HG02973 (cell line): Measurements from ENCODE around the gene EXPH5.

Experiments
- ATAC-seq: cut with Tn5 transposase; IDR thresholded peaks from one replicate; pipeline ENCODE4 v1.9.1; 2021; ENCODE audit warnings: moderate library complexity; ENCODE audit not compliant: unreplicated experiment

The EXPH5 gene

DNA sequence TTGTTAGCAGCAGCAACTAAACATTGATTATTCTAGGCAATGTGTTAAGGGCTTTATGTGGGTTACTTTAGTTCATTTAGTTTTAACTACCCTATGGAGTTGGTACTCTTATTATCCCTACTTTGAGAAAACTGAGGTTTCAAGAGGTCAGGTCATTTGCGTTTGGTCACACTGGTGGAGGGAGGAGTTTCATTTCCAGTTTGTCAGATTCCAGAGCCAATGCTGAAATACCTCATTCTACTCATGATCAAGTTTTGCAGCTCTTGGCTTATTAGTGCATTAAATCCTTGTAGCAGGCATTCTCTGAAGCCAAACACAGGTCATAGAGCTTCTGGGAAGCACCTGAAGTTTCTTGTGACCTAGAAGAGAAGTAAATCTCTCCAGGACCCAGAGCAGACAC lies 71.2 kb downstream of the EXPH5 start:
- ATAC-seq: no peak

- no peak for ATAC-seq
Measured at GRCh38 chr11:108518581-108518980, 75.0 kb downstream of the EXPH5 start.

GRCh38 chr11:108516125-108516524 lies 77.4 kb downstream of the EXPH5 start:
- ATAC-seq: no peak

GRCh38 chr11:108512708-108513107 lies 80.9 kb downstream of the EXPH5 start:
- no peak for ATAC-seq

DNA sequence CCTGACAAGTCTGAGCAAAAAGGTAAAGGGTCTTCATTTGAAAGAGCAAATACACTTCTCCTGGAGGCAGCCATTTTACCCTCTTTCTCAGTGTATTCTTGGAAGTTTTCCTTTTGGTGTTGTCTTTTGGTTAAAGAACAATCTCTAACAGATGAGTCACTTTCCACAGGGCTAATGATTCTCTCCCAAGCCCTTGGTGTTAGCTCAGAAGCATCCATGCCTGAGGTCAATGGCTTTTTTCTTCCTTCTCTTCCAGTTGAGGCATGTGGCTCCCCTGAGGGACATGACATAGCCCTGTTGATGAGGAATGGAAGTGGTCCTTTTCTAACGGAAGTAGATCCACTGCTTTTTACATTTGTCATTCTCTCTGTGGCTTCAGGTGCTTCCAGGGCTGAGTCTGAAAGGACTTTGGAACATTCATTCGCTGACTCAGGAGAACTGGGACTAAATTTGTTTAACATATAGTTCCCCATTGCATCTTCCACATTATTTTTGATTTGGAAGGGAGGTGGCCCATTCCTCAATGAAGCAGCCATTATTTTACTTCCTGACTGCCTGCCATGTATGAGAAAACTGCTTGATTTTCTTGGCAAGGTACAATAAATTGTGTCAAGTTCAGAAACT lies 81.6 kb downstream of the EXPH5 start:
- ATAC-seq: no peak

GRCh38 chr11:108508653-108509593 lies 84.6 kb downstream of the EXPH5 start:
- no peak for ATAC-seq

- ATAC-seq: no peak
Measured at GRCh38 chr11:108501396-108501795, 92.2 kb downstream of the EXPH5 start.

- no peak for ATAC-seq
Measured at GRCh38 chr11:108500721-108501120, 92.8 kb downstream of the EXPH5 start.

DNA sequence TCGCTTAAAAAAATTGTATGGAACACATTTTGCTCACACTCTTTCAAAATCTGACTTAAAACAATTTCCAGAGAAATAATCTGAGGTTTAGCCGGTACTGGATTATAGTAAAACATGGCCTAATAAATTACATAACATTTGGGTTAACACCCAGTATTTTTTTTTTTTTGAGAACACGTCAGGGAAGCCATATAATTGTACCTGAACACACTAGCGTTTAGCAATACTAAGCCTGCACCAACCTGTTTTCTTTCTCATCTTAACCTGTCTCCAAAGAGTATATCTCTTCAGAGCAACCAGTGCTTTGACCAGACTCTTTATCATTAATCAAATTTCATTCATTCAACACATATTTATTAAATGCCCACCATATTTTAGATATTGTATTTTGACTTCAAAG lies 93.4 kb downstream of the EXPH5 start:
- no peak for ATAC-seq

DNA sequence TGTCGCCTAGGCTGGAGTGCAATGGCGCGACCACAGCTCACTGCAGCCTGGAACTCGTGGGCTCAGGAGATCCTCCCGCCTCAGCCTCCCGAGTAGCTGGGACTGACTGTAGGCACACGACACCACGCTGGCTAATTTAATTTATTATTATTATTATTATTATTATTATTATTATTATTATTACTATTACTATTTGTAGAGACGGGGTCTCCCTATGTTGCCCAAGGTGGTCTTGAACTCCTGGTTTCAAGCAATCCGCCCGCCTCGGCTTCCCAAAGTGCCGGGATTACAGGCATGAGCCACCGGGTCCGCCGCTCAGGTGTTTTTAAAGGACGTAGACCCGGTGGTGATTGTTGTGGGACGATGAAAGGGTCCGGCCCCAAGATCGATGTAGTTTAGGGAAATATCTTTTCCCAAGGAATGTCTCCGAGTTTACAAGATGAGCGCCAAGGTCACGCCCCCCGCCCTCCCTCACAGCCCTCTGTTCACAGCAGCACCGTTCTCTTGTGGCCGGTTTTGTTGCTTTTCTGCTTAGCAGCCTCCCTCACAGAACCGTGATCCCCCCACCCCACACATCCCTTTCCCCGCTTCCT lies 94.7 kb downstream of the EXPH5 start:
- ATAC-seq: no peak

DNA sequence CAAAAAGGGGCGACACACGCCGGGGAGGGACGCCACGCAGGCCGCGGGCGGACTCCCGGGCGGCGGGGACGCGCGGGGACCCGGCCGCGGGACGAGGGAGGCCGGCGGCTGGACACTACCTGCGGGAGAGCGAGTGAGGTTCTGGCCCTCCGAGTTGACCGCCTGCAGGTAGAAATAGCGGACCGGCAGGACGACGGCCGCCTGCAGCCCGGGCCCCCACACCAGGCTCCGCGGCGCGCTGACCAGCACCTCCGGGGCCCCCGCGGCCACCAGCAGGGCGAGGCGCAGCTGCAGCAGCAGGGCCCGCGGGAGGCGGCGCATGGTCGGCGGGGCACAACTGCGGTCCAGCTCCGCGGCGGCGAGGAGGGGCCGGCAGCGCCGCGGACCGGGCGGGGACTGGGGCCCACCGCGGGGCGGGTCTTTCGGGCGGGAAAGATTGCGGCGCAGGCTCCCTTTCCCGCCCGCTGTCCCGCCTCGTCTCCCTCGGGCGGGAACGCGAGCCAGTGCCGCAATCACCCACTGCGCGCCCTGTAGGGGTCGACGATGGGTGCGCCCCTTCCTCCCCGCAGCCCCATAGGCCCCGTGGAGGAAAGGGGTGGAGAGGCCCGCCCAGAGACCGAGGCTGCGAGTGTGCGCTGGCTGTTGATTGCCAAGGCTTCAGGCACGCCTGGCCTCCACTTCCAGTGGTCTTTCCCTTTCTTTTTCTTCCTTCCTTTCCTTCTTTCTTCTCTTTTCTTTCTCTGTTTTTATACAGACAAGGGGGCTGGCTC lies 95.3 kb downstream of the EXPH5 start, which contains the start of gene POGLUT3:
TSS of gene POGLUT3 (minus strand) at position 339 of the 770 bp plus-strand sequence. CDS start at position 321, 18 bp downstream.
- ATAC-seq: peak; percentile 48

DNA sequence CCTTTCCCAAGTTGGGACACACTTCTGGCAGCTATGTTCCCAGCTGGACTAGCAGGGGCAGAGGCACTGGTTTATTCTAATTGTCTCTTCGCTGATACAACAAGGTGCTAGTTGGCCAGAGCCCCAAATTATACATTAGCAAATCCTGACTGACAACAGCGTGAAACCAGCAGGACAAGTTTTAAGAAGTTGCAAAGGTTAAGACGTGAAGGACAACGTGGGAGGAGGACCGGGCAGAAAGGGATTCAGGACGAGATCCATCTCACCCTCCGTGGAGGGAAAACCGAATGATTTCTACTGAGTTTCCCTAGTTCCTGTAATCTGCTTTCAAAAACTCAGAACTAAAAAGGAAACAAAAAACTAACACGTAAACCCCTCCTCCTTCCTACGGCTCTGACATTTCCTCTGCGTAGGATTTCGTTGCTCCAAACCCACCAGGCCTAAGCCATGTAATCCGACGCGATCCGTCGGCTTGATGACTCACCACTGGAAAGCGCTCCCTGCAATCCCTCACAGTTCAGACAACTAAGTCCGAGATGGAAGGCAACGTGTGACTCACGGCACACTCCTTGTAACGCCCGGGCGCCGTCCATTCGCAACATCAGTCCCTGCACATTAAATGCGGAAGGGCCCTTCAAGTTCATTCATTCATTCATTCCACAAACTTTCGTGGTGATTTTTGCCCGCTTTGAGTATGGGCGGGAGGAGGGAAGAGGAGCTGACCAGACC lies 96.1 kb downstream of the EXPH5 start:
- peak; percentile 59 for ATAC-seq

- no peak for ATAC-seq
Measured at GRCh38 chr11:108496643-108497256, 96.8 kb downstream of the EXPH5 start.

DNA sequence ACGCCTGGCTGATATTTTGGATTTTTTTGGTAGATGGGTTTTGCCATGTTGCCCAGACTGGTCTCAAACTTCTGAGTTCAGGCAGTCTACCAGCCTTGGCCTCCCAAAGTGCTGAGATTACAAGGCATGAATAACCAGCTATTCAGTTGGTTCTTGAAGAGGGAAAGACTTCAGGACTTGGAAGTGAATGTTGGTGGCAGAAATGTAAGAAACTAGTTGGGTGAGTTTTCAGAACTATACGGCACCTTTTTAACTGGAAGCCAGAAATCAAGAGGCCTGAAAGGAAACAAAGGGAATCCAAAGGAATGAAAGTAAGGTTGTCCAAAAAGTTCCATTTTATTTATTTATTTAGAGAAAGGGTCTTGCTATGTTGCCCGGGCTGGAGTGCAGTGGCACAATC lies 98.2 kb downstream of the EXPH5 start:
- ATAC-seq: no peak

- ATAC-seq: no peak
Measured at GRCh38 chr11:108494182-108494581, 99.4 kb downstream of the EXPH5 start.

DNA sequence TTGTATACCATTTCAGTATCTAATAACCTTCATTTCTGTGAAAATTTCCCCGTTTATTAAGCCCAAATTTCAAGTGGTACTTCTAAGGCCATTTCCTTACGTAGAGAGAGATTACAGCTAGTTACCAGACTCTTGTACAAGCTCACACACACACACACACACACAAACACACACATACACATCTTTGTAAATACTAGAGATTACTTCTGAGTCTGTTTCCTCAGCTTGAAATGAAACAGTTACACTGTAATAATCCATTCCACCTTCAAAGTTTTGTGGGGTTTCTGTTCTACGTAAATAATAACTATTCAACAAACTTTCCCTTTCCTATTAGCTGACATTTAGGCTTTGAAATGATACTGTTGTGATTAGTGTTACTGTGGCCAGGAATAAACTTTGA lies 101.6 kb downstream of the EXPH5 start:
- ATAC-seq: no peak

DNA sequence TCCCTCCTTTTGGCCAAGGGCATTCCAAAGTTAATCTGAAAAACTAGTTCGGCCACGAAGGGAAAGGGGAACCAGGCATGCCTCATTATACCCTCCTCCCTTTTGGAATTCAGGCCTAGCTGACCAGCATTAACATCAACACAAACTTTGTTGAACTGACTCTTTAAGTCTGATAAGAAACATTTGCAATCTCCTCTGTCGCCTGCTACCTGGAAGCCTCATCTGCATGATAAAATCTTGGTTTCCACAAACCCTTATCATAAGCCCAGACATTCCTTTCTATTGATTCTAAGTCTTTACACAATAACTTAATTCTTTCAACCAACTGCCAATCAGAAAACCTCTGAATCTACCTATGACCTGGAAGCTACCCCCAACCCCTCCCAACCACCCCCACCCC lies 106.7 kb downstream of the EXPH5 start:
- ATAC-seq: no peak

- no peak for ATAC-seq
Measured at GRCh38 chr11:108486331-108486730, 107.2 kb downstream of the EXPH5 start.

DNA sequence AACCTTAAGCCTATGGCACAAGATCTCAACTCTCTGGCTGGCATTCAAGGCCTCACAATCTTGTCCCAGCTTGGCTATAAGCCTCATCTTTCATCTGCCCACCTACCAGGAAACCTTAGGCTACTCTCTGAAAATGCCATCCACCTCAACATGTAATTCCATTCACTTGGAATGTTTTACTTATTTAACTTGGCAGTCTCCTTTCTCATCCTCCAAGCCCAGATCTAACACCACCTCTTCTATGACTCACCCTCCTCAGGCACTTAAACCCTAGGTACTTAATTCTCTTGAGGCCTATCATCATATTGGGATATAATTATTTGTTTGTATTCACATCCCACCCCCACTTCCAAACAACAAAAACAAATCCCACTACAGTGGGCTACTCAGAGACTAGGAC lies 110.4 kb downstream of the EXPH5 start:
- no peak for ATAC-seq
